Esophagus muscularis mucosa (tissue), 4 donors: ENCODE results near the gene RPAP3. TPM values are rescaled to one million over a fixed set of nuclear protein-coding genes. Genes with fewer than 3 reads are reported as not detected.

Experiments used
- DNase-seq: peaks from one replicate; pipeline ENCODE4 v3.0.0-alpha.2; 2017; ENCODE audit errors: extremely low spot score
- H3K27ac ChIP-seq, 4 donors: fragments of 200-600 bp; sonication (generic); replicated peaks in 1 of 4; 1 replicate in 3 of 4; 2 replicates in 1 of 4; pipeline ENCODE4 v1.5.1; 2016 to 2019; ENCODE audit warnings: mild to moderate bottlenecking in 1 of 4
- H3K27me3 ChIP-seq, 4 donors: fragments of 200-600 bp; sonication (generic); one replicate each; pipeline versions ENCODE4 v1.5.1 to v1.6.0; 2016 to 2019
- H3K36me3 ChIP-seq, 4 donors: fragments of 200-600 bp; sonication (generic); one replicate each; pipeline ENCODE4 v1.5.1; 2016 to 2019
- H3K4me1 ChIP-seq, 4 donors: fragments of 200-600 bp; sonication (generic); one replicate each; pipeline ENCODE4 v1.5.1; 2016 to 2019
- H3K4me3 ChIP-seq, 4 donors: fragments of 200-600 bp; sonication (generic); 1 replicate in 2 of 4; 2 replicates in 2 of 4; pipeline ENCODE4 v1.5.1; 2016 to 2019; ENCODE audit warnings: mild to moderate bottlenecking in 4 of 4, moderate library complexity in 1 of 4
- H3K9me3 ChIP-seq, 4 donors: fragments of 200-600 bp; sonication (generic); 1 replicate in 3 of 4; 2 replicates in 1 of 4; pipeline ENCODE4 v1.5.1; 2016 to 2019
- EP300 ChIP-seq: sonication (generic); formaldehyde crosslinking; IDR thresholded peaks from one replicate; pipeline ENCODE4 v1.6.1; 2017; ENCODE audit warnings: antibody characterized with exemption
- POLR2A ChIP-seq: fragments of 450-650 bp; IDR thresholded peaks from one replicate; pipeline ENCODE4 v1.6.1; 2017; ENCODE audit warnings: antibody characterized with exemption, moderate library complexity, mild to moderate bottlenecking, low read depth
- POLR2AphosphoS5 ChIP-seq, 2 donors: sonication (generic); formaldehyde crosslinking; IDR thresholded peaks; one replicate each; pipeline ENCODE4 v1.6.1; 2017; ENCODE audit warnings: antibody characterized with exemption in 2 of 2
- WGBS: methylation state at CpG from one replicate; pipeline ENCODE4 v1.1.5; 2018; 5-methylcytosine and 5-hydroxymethylcytosine counted together
- intact Hi-C: fragments of 100-400 bp; cut with DNase I; formaldehyde crosslinking; loops from one replicate; pipeline ENCODE4 v1.15.1; 2023
- total RNA-seq, 4 donors: library from RNA; depleted of rRNA; stranded (reverse); fragments of >200 nt; gene quantifications; one replicate each; pipeline versions ENCODE4 v1.1.0 to v1.2.1, GENCODE V29; 2016
- TF ChIP-seq, protein P1 (sequence below), 3 experiments: fragments of 200-600 bp in 2 of 3; fragments of 450-650 bp in 1 of 3; sonication (generic) in 2 of 3; IDR thresholded peaks; one replicate each; pipeline ENCODE4 v1.5.1; 2017 to 2019; ENCODE audit warnings: antibody characterized with exemption in 3 of 3, mild to moderate bottlenecking in 2 of 3, moderate library complexity in 1 of 3

Gene RPAP3
- total RNA-seq, 4 donors from 2014 or later = 10.3 to 17.9 (median 13.5) TPM

DNA sequence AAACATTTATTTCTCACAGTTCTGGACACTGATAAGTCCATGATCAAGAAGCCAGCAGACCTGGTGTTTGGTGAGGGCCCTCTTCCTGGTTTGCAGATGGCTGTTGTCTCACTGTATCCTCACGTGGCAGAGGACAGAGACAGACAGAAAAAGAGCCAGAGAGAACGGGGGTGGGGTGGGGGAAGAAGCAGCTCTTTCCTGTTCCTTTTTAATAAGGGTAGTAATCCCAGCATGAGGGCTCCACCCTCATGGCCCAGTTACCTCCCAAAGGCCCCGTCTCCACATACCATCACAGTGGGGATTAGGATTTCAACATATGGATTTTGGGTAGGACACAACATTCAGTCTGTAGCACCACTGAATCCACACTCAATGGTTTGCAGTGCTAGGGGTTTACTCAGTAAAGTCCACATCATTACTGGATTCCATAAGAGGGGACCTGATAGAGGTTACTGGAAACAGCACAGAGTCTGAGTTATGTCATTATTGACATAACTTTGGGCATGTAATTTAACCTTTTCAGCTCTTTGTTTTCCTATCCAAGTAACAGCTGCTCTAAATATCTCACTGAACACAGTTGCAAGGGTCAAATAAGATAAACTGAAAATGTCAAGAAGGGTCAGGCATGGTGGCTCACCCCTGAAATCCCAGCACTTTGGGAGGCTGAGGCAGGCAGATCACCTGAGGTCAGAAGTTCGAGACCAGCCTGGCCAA is 53.2 kb downstream of the RPAP3 start:
- TF ChIP-seq POLR2A (no peak), POLR2AphosphoS5 (IDR thresholded peaks at IDR 0.05) (no peak), EP300 (no peak)
- TF ChIP-seq, protein P1, sequence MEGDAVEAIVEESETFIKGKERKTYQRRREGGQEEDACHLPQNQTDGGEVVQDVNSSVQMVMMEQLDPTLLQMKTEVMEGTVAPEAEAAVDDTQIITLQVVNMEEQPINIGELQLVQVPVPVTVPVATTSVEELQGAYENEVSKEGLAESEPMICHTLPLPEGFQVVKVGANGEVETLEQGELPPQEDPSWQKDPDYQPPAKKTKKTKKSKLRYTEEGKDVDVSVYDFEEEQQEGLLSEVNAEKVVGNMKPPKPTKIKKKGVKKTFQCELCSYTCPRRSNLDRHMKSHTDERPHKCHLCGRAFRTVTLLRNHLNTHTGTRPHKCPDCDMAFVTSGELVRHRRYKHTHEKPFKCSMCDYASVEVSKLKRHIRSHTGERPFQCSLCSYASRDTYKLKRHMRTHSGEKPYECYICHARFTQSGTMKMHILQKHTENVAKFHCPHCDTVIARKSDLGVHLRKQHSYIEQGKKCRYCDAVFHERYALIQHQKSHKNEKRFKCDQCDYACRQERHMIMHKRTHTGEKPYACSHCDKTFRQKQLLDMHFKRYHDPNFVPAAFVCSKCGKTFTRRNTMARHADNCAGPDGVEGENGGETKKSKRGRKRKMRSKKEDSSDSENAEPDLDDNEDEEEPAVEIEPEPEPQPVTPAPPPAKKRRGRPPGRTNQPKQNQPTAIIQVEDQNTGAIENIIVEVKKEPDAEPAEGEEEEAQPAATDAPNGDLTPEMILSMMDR (IDR thresholded peaks at IDR 0.05) = no peak
- Histone ChIP-seq H3K4me1 (peaks cover 0 to 17% (median 17%) of the 10 kb centered on the region in 4 donors), H3K27me3 (no peaks in the 10 kb centered on the region), H3K36me3 (peaks cover 0 to 2% (median 0%) of the 10 kb centered on the region in 4 donors), H3K9me3 (no peaks in the 10 kb centered on the region), H3K4me3 (no peak overlapping the region), H3K27ac (no peak overlapping the region)
- 54% methylated on average over 4 of the region's 4 CpGs for WGBS
- intact Hi-C loops = loop anchor here (5.0 kb wide), 1 partner anchor 190 kb away; no protein-coding TSS in a partner anchor
- no peak for DNase-seq

DNA sequence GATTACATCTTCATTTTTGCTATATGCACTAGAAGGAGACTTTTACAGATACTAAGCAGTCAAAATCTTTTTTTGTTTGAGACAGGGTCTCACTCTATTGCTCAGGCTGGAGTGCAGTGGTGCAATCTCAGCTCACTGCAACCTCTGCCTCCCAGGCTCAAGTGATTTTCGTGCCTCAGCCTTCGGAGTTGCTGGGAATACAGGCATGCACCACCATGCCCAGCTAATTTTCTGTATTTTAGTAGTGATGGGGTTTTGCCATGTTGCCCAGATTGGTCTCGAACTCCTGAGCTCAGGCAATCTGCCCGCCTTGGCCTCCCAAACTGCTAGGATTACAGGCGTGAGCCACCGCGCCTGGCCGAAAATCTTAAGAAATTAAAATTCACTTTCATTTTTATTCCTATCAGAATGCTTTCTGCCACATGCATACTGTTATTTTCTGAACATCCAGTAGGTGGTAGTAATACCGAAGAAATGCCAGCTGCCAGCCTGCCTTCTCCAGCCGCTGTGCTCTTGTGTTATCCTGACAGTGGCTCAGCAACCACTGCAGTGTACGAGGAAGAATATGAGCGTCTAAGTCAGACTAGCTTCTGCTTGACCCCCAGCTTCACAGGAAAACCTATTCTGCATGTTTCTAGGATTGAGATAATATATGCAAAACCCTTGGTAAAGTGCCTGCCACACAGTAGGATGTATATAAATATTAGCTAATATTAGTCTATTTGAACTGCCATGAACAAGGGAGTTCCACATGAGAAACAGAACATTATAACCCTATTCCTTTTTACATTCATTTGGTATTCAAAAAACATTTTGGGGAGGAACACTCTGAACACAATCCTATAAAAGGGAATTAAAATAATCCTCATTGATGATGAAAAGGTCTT is 54.2 kb downstream of the RPAP3 start:
- WGBS = 42% methylated on average over 12 of the region's 12 CpGs
- no peaks in the 10 kb centered on the region for H3K9me3 ChIP-seq
- TF ChIP-seq, protein P1 (IDR thresholded peaks at IDR 0.05) = peak; percentile 77 to 86 (median 85)
- TF ChIP-seq EP300 (no peak), POLR2A (no peak), POLR2AphosphoS5 (IDR thresholded peaks at IDR 0.05) (no peak)
- no peaks in the 10 kb centered on the region for H3K36me3 ChIP-seq
- intact Hi-C loops = loop anchor here (5.0 kb wide), 1 partner anchor 191 kb away; no protein-coding TSS in a partner anchor
- H3K27ac ChIP-seq = no peak overlapping the region
- peak overlapping the region in 1 of 4 donors; percentile 6 for H3K4me3 ChIP-seq
- H3K4me1 ChIP-seq = peaks cover 0 to 17% (median 17%) of the 10 kb centered on the region in 4 donors
- no peaks in the 10 kb centered on the region for H3K27me3 ChIP-seq
- no peak for DNase-seq

DNA sequence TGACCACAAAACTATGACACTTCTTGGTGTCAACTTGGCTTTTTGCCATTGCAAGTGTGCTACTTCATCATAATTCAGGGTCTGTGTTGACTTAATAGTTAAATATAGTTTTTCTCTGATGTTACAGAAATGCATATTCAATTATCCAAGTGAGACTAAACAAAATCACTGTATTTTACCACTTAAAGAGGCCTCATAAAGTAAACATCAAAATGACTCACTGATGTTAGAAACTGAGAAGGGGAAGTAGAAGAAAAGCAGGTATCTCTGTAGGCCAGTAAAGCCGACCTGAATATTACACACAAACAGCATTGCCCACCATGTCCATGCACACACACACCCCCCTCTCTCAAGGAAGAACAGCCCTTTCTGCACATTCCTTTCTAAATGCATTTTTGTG is 55.4 kb downstream of the RPAP3 start:
- no peak for TF ChIP-seq EP300
- TF ChIP-seq, protein P1 (IDR thresholded peaks at IDR 0.05) = no peak
- TF ChIP-seq POLR2A = no peak
- TF ChIP-seq POLR2AphosphoS5 (IDR thresholded peaks at IDR 0.05) = no peak
- 59% methylated on average over 1 of the region's 1 CpG for WGBS
- intact Hi-C loops = loop anchor here (5.0 kb wide), 1 partner anchor 192 kb away; no protein-coding TSS in a partner anchor

DNA sequence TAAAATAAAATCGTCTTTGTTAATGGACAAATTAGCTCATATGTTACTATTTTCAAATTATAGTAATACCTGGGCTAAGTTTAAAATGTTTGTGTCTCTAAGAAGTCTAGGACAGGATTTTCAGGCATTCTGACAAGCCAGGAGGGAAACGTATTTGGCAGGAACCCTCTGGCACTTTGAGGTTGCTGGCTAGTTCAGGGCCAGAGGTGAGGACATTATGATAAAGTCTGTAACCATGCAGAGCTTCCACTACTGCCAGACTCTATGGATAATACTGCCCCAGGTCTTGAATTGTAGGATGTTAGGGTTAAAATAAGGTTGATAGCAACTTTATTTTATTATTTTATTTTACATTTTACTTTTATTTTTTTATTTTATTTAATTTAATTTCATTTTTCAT is 56.4 kb downstream of the RPAP3 start:
- no peak overlapping the region for H3K4me3 ChIP-seq
- peaks cover 0 to 17% (median 17%) of the 10 kb centered on the region in 4 donors for H3K4me1 ChIP-seq
- peaks cover 0 to 3% (median under 1%) of the 10 kb centered on the region in 4 donors for H3K9me3 ChIP-seq
- DNase-seq = no peak
- H3K27me3 ChIP-seq = no peaks in the 10 kb centered on the region
- H3K27ac ChIP-seq = no peak overlapping the region
- intact Hi-C loops = no loop called here
- TF ChIP-seq, protein P1 (IDR thresholded peaks at IDR 0.05) = no peak
- TF ChIP-seq POLR2A = no peak
- TF ChIP-seq EP300 = no peak
- no peak for TF ChIP-seq POLR2AphosphoS5 (IDR thresholded peaks at IDR 0.05)
- 83% methylated on average over 2 of the region's 2 CpGs for WGBS
- H3K36me3 ChIP-seq = no peaks in the 10 kb centered on the region

More for the DNA sequence above, 55.4 kb downstream of the RPAP3 start:
- no peak overlapping the region for H3K27ac ChIP-seq
- H3K9me3 ChIP-seq = no peaks in the 10 kb centered on the region
- no peaks in the 10 kb centered on the region for H3K36me3 ChIP-seq
- H3K4me3 ChIP-seq = no peak overlapping the region
- H3K27me3 ChIP-seq = no peaks in the 10 kb centered on the region
- DNase-seq = no peak
- H3K4me1 ChIP-seq = peaks cover 0 to 17% (median 17%) of the 10 kb centered on the region in 4 donors
